Sigmoid colon (tissue), 4 donors: ENCODE data around the gene KRT81.

Experiments used
- EP300 ChIP-seq, 4 donors: sonication (generic); formaldehyde crosslinking; IDR thresholded peaks; one replicate each; pipeline ENCODE4 v1.6.1; 2017; ENCODE audit warnings: antibody characterized with exemption in 4 of 4
- POLR2AphosphoS5 ChIP-seq, 4 donors: sonication (generic); formaldehyde crosslinking; IDR thresholded peaks; one replicate each; pipeline ENCODE4 v1.6.1; 2017; ENCODE audit warnings: antibody characterized with exemption in 4 of 4
- TF ChIP-seq, protein P1 (sequence below), 4 experiments: fragments of 450-650 bp in 3 of 4; fragments of 200-600 bp in 1 of 4; IDR thresholded peaks; one replicate each; pipeline ENCODE4 v1.5.1; 2016 to 2019; ENCODE audit warnings: antibody characterized with exemption in 4 of 4, mild to moderate bottlenecking in 3 of 4, moderate library complexity in 2 of 4

DNA sequence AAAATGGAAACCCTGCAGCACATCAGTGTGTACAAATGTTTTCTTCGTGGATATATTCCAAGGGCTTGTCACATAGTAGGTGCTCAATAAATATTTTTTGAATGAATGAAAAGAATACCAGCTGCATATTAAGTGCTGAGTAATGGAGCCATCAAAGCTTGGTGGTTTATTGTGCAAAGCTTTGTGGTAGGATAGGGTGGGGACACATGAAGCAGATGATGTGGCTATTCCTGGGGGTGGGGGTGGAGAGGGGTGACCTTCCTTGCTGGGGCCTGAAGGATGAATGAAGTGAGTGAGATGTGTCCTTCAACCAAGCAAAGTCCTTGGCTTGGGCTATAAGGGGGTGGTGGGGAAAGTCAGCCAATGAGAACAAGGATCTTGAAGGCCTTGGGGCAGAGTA lies 4.3 kb upstream of the KRT81 start:
- TF ChIP-seq, protein P1, sequence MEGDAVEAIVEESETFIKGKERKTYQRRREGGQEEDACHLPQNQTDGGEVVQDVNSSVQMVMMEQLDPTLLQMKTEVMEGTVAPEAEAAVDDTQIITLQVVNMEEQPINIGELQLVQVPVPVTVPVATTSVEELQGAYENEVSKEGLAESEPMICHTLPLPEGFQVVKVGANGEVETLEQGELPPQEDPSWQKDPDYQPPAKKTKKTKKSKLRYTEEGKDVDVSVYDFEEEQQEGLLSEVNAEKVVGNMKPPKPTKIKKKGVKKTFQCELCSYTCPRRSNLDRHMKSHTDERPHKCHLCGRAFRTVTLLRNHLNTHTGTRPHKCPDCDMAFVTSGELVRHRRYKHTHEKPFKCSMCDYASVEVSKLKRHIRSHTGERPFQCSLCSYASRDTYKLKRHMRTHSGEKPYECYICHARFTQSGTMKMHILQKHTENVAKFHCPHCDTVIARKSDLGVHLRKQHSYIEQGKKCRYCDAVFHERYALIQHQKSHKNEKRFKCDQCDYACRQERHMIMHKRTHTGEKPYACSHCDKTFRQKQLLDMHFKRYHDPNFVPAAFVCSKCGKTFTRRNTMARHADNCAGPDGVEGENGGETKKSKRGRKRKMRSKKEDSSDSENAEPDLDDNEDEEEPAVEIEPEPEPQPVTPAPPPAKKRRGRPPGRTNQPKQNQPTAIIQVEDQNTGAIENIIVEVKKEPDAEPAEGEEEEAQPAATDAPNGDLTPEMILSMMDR (IDR thresholded peaks at IDR 0.05): no peak
- TF ChIP-seq POLR2AphosphoS5 (IDR thresholded peaks at IDR 0.05) (no peak), EP300 (IDR thresholded peaks at IDR 0.05) (no peak)
